Activated T-helper 1 cell treated with anti-CD3 and anti-CD28 coated beads, Interleukin-12 subunit alpha, Interleukin-12 subunit beta, Interleukin-2, Interleukin-4 antibody, amounts not matched to agents 30 ng/mL and 10 ng/mL and 1 ng/mL, durations not matched to agents 14 hours and 24 hours and 36 hours (primary cell): Measurements from ENCODE around the gene NUDCD2. TPM values are rescaled to one million over a fixed set of nuclear protein-coding genes. Genes with fewer than 3 reads are reported as not detected.
A peak's percentile ranks its signal among the peaks of the same experiment; 100 is the strongest.

ENCODE experiments used
- DNase-seq: peaks from one replicate; pipeline ENCODE4 v3.0.0; 2021; ENCODE audit warnings: low spot score
- H3K27ac Mint-ChIP-seq: one replicate; pipeline ENCODE4 v1.8.0; 2021; ENCODE audit warnings: mild to moderate bottlenecking, mixed read lengths
- H3K27me3 Mint-ChIP-seq: one replicate; pipeline ENCODE4 v1.8.0; 2022; ENCODE audit warnings: mild to moderate bottlenecking, moderate library complexity, mixed read lengths; ENCODE audit not compliant: insufficient read depth
- H3K36me3 Mint-ChIP-seq: one replicate; pipeline ENCODE4 v1.8.0; 2021; ENCODE audit warnings: low read depth, mixed read lengths
- H3K4me1 Mint-ChIP-seq: one replicate; pipeline ENCODE4 v1.8.0; 2021; ENCODE audit warnings: low read depth, mixed read lengths
- H3K4me3 Mint-ChIP-seq: one replicate; pipeline ENCODE4 v1.8.0; 2021; ENCODE audit warnings: mild to moderate bottlenecking, moderate library complexity, mixed read lengths
- H3K9me3 Mint-ChIP-seq: one replicate; pipeline ENCODE4 v1.8.0; 2021; ENCODE audit warnings: mixed read lengths
- intact Hi-C: fragments of 100-400 bp; cut with micrococcal nuclease; formaldehyde crosslinking; loops from one replicate; pipeline ENCODE4 v1.15.1; 2024
- total RNA-seq: library from RNA; stranded (reverse); gene quantifications from 2 replicates; pipeline ENCODE4 v1.2.3, GENCODE V29; 2022

NUDCD2 gene
- total RNA-seq, 1 donor from 2014 or later = 39.3 TPM

DNA sequence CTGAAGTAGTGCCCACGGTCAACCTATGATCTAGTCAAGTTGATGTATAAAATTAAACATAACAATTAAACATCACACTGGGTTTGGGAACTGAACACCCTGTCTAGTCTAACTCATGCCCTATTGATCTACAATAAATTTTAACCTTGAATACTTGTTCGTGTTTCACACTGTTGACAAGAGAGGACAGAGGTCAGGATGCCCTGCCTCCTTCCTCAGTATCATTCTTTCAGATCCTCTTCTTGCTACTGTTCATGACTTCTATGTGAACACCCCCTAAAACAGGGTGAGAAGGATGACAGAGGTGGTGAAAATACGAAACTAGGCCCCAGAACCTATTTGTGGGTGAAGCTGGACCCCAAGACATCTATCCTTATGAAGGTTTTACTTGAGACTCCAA lies 37.4 kb upstream of the NUDCD2 start:
- H3K9me3 Mint-ChIP-seq = no peaks in the 10 kb centered on the region
- no peak overlapping the region for H3K27ac Mint-ChIP-seq
- no peak overlapping the region for H3K4me3 Mint-ChIP-seq
- DNase-seq = no peak
- intact Hi-C loops = no loop called here
- H3K27me3 Mint-ChIP-seq = no peaks in the 10 kb centered on the region
- H3K36me3 Mint-ChIP-seq = no peaks in the 10 kb centered on the region
- H3K4me1 Mint-ChIP-seq = no peaks in the 10 kb centered on the region

GRCh38 chr5:163496286-163496685 lies 36.4 kb upstream of the NUDCD2 start:
- DNase-seq = no peak
- no peaks in the 10 kb centered on the region for H3K4me1 Mint-ChIP-seq
- no peak overlapping the region for H3K27ac Mint-ChIP-seq
- H3K36me3 Mint-ChIP-seq = peaks cover under 1% of the 10 kb centered on the region
- no peaks in the 10 kb centered on the region for H3K27me3 Mint-ChIP-seq
- intact Hi-C loops = no loop called here
- H3K4me3 Mint-ChIP-seq = no peak overlapping the region
- no peaks in the 10 kb centered on the region for H3K9me3 Mint-ChIP-seq

- Mint-ChIP-seq H3K36me3 (peaks cover 26% of the 10 kb centered on the region), H3K9me3 (no peaks in the 10 kb centered on the region), H3K27me3 (no peaks in the 10 kb centered on the region), H3K27ac (no peak overlapping the region), H3K4me3 (no peak overlapping the region), H3K4me1 (peaks cover 2% of the 10 kb centered on the region)
- DNase-seq = no peak
- intact Hi-C loops = loop anchor here (2.0 kb wide), 1 partner anchor 13 kb away; no protein-coding TSS in a partner anchor
Measured at GRCh38 chr5:163489745-163490075, 29.8 kb upstream of the NUDCD2 start.

DNA sequence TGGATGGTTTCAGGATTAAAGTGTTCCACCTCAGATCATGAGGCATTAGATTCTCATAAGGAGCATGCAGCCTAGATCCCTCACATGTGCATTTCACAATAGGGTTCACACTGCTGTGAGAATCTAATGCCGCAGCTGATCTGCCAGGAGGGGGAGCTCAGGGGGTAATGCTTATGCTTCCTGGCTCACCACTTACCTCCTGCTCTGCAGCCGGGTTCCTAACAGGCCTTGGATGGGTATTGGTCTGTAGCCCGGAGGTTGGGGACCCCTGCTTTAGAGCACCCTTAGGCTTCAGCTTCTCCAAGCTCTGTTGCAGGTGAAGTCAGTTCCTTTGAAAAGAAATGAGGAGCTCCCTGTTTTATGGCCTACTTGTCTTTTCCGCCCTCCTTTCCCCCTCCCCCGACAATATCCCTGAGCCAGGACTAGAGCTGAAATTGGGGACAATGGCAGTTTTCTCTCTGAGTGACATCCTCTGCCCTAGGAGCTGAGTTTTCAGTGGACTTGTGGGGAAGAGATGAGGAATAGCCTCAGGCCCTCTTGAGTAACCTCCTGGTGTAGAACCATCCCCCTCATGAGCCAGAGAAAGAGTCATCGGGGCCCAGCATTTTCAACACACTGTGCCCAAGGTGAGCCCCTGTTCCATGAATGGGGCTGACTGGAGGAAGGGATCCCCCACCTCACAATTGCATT lies 29.3 kb upstream of the NUDCD2 start:
- no peaks in the 10 kb centered on the region for H3K27me3 Mint-ChIP-seq
- intact Hi-C loops = loop anchor here (2.0 kb wide), 1 partner anchor 14 kb away; no protein-coding TSS in a partner anchor
- no peak for DNase-seq
- no peak overlapping the region for H3K27ac Mint-ChIP-seq
- peaks cover 28% of the 10 kb centered on the region for H3K36me3 Mint-ChIP-seq
- peaks cover 5% of the 10 kb centered on the region for H3K4me1 Mint-ChIP-seq
- no peaks in the 10 kb centered on the region for H3K9me3 Mint-ChIP-seq
- no peak overlapping the region for H3K4me3 Mint-ChIP-seq

- intact Hi-C loops = no loop called here
- no peak overlapping the region for H3K4me3 Mint-ChIP-seq
- H3K27ac Mint-ChIP-seq = peak overlapping the region; percentile 52
- no peak for DNase-seq
- H3K27me3 Mint-ChIP-seq = no peaks in the 10 kb centered on the region
- H3K9me3 Mint-ChIP-seq = no peaks in the 10 kb centered on the region
- H3K36me3 Mint-ChIP-seq = peaks cover 52% of the 10 kb centered on the region
- H3K4me1 Mint-ChIP-seq = peaks cover 8% of the 10 kb centered on the region
Measured at GRCh38 chr5:163478982-163479271, 19.0 kb upstream of the NUDCD2 start.

- Mint-ChIP-seq H3K9me3 (no peaks in the 10 kb centered on the region), H3K27me3 (no peaks in the 10 kb centered on the region), H3K36me3 (peaks cover 52% of the 10 kb centered on the region), H3K27ac (no peak overlapping the region), H3K4me1 (peaks cover 8% of the 10 kb centered on the region), H3K4me3 (no peak overlapping the region)
- no peak for DNase-seq
- intact Hi-C loops = no loop called here
Measured at GRCh38 chr5:163478126-163478981, 18.5 kb upstream of the NUDCD2 start.

DNA sequence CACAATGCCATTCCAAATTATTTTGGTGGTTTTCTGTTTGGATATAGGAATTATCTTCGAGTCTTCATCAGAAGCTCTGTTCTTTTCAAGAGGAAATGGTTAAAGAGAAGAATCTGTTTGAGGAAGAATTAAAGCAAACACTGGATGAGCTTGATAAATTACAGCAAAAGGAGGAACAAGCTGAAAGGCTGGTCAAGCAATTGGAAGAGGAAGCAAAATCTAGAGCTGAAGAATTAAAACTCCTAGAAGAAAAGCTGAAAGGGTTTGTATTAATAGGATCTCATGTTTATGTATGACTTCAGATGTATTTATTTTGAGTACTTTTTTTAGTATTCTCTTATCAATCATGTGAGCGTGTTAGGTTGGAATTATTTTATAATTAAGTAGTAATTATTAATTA lies 15.5 kb upstream of the NUDCD2 start:
- Mint-ChIP-seq H3K4me3 (no peak overlapping the region), H3K27ac (no peak overlapping the region), H3K36me3 (peaks cover 49% of the 10 kb centered on the region), H3K9me3 (no peaks in the 10 kb centered on the region), H3K27me3 (no peaks in the 10 kb centered on the region), H3K4me1 (peaks cover 11% of the 10 kb centered on the region)
- intact Hi-C loops = no loop called here
- no peak for DNase-seq

- H3K4me1 Mint-ChIP-seq = peaks cover 8% of the 10 kb centered on the region
Measured at GRCh38 chr5:163473635-163474243, 13.8 kb upstream of the NUDCD2 start.

DNA sequence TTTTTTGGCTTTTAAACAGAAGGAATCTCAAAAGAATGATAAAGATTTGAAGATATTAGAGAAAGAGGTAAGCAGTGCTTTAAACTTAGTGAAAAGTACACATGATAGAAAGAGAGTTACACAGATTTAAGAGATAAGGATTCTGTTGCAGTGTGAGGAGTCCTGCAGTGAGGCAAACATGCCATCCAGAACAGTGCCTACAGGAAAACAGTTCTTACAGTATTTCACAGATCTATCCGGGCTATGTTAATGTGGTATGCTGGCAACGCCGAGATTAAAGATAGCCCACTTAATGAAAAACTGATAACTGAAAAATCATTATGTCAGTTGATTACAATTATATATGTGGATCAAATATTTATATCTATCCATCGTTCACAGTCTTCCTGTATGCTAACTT lies 7.8 kb upstream of the NUDCD2 start:
- H3K4me3 Mint-ChIP-seq = no peak overlapping the region
- intact Hi-C loops = no loop called here
- no peak for DNase-seq
- peaks cover 25% of the 10 kb centered on the region for H3K36me3 Mint-ChIP-seq
- H3K27ac Mint-ChIP-seq = no peak overlapping the region
- H3K4me1 Mint-ChIP-seq = peaks cover 32% of the 10 kb centered on the region
- H3K9me3 Mint-ChIP-seq = no peaks in the 10 kb centered on the region
- no peaks in the 10 kb centered on the region for H3K27me3 Mint-ChIP-seq

More at GRCh38 chr5:163473635-163474243, 13.8 kb upstream of the NUDCD2 start:
- no peak overlapping the region for H3K4me3 Mint-ChIP-seq
- no peak overlapping the region for H3K27ac Mint-ChIP-seq
- no peaks in the 10 kb centered on the region for H3K9me3 Mint-ChIP-seq
- DNase-seq = no peak
- H3K27me3 Mint-ChIP-seq = no peaks in the 10 kb centered on the region
- peaks cover 44% of the 10 kb centered on the region for H3K36me3 Mint-ChIP-seq
- intact Hi-C loops = loop anchor here (1.0 kb wide), 1 partner anchor 30 kb away; no protein-coding TSS in a partner anchor

DNA sequence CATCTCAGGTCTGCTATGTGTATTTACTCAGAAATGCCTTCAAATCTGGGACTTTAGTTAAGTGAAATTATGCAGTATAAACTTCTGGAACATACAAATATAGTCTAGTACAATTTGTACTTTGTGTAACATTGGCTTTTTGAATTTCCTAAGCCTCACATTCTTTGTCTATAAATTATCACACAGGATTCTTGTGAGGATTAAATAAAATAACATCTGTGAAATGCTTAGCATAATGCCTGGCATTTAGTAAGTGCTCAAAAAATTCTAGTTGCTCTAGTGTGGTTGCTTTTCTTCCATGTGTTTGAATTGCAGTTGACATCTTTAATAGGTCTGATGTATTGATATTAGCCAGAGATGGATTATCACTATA lies 3.1 kb upstream of the NUDCD2 start:
- H3K4me3 Mint-ChIP-seq = no peak overlapping the region
- H3K27me3 Mint-ChIP-seq = no peaks in the 10 kb centered on the region
- peaks cover 35% of the 10 kb centered on the region for H3K4me1 Mint-ChIP-seq
- H3K36me3 Mint-ChIP-seq = peaks cover 8% of the 10 kb centered on the region
- intact Hi-C loops = loop anchor here (1.0 kb wide), 1 partner anchor 8 kb away; no protein-coding TSS in a partner anchor
- peak overlapping the region; percentile 97 for H3K27ac Mint-ChIP-seq
- no peaks in the 10 kb centered on the region for H3K9me3 Mint-ChIP-seq
- DNase-seq = no peak

GRCh38 chr5:163460562-163461171 lies 765 bp upstream of the NUDCD2 start, which contains the start of gene HMMR:
TSS of gene HMMR (plus strand) at chr5:163460632. CDS start at chr5:163460693, 61 bp downstream.
- Mint-ChIP-seq H3K4me3 (peak within 1 kb of the TSS; percentile 96), H3K27ac (peak within 1 kb of the TSS; percentile 97), H3K9me3 (no peaks in the 10 kb centered on the region), H3K4me1 (peaks cover 46% of the 10 kb centered on the region), H3K27me3 (no peaks in the 10 kb centered on the region), H3K36me3 (peaks cover 21% of the 10 kb centered on the region)
- intact Hi-C loops = loop anchor here (1.0 kb wide), 2 partner anchors 23 to 45 kb away; partner anchors contain the start of genes CCNG1 and MAT2B
- no peak for DNase-seq

- peaks cover 43% of the 10 kb centered on the region for H3K4me1 Mint-ChIP-seq
- H3K36me3 Mint-ChIP-seq = peaks cover 28% of the 10 kb centered on the region
- peak overlapping the region; percentile 97 for H3K27ac Mint-ChIP-seq
- peak overlapping the region; percentile 96 for H3K4me3 Mint-ChIP-seq
- intact Hi-C loops = no loop called here
- no peaks in the 10 kb centered on the region for H3K9me3 Mint-ChIP-seq
- H3K27me3 Mint-ChIP-seq = no peaks in the 10 kb centered on the region
- DNase-seq = no peak
Measured at GRCh38 chr5:163459462-163459818, 462 bp downstream of the NUDCD2 start.
